ENCODE measurements around the gene TSPY4.
"Not testable (repeated sequence)": the region's sequence is repeated elsewhere in the genome, so short reads cannot be mapped to it uniquely, and the experiment has no call there.

TSPY4 gene

GRCh38 chrY:9337164-9337563 lies at the start of gene TSPY4:
Gene TSPY4 (plus strand): TSS chrY:9337464. CDS start chrY:9337510, 46 bp downstream.
- not testable (repeated sequence) for DNase-seq

GRCh38 chrY:9320996-9321395 lies 16.3 kb upstream of the TSPY4 start:
- DNase-seq, result no peak

GRCh38 chrY:9357497-9357896 lies 20.2 kb downstream of the TSPY4 start, which contains the start of gene TSPY8:
Gene TSPY8 (plus strand): TSS chrY:9357797. CDS start chrY:9357843, 46 bp downstream.
- DNase-seq, result not testable (repeated sequence)

Measured in DMS79 treated with DMSO at 0.1 percent for 48 hours (cell line).